Neutrophil (primary cell): ENCODE results near the gene ADAMTS2.

Experiments used
- H3K27ac ChIP-seq: fragments of 200-600 bp; sonication (generic); 2 replicates; pipeline ENCODE4 v1.5.1; 2016; ENCODE audit warnings: mild to moderate bottlenecking, moderate library complexity
- H3K27me3 ChIP-seq: fragments of 200-600 bp; sonication (generic); 2 replicates; pipeline ENCODE4 v1.6.0; 2016; ENCODE audit warnings: mild to moderate bottlenecking
- H3K36me3 ChIP-seq: fragments of 200-600 bp; sonication (generic); 2 replicates; pipeline ENCODE4 v1.5.1; 2017
- H3K4me1 ChIP-seq, 2 experiments: fragments of 200-600 bp in 1 of 2; sonication (generic) in 1 of 2; 1 replicate in 1 of 2; 2 replicates in 1 of 2; pipeline versions ENCODE4 v1.5.1 to v1.6.1; 2013 to 2016; ENCODE audit warnings: low read depth in 1 of 2, low read length in 1 of 2, mild to moderate bottlenecking in 1 of 2, moderate library complexity in 1 of 2; ENCODE audit not compliant: control insufficient read depth in 1 of 2, insufficient read depth in 1 of 2
- H3K4me3 ChIP-seq, 2 experiments: fragments of 200-600 bp in 1 of 2; sonication (generic) in 1 of 2; 1 replicate in 1 of 2; 2 replicates in 1 of 2; pipeline ENCODE4 v1.5.1; 2013 to 2016; ENCODE audit warnings: low read depth in 1 of 2, low read length in 1 of 2, mild to moderate bottlenecking in 1 of 2, moderate library complexity in 1 of 2
- H3K9me3 ChIP-seq: fragments of 200-600 bp; sonication (generic); 2 replicates; pipeline ENCODE4 v1.5.1; 2016
- CTCF ChIP-seq: fragments of 200-600 bp; sonication (generic); IDR thresholded peaks from 2 replicates; pipeline ENCODE4 v1.5.1; 2016; ENCODE audit warnings: antibody characterized with exemption

Gene ADAMTS2

GRCh38 chr5:179154991-179155955 is 190.0 kb downstream of the ADAMTS2 start:
- Histone ChIP-seq H3K9me3 (no peaks in the 10 kb centered on the region), H3K4me1 (no peaks in the 10 kb centered on the region), H3K27ac (no peak overlapping the region), H3K4me3 (no peak overlapping the region), H3K36me3 (no peaks in the 10 kb centered on the region), H3K27me3 (no peaks in the 10 kb centered on the region)
- no peak for TF ChIP-seq CTCF

GRCh38 chr5:179154346-179154990 is 190.8 kb downstream of the ADAMTS2 start:
- no peak overlapping the region for H3K27ac ChIP-seq
- TF ChIP-seq CTCF: no peak
- H3K36me3 ChIP-seq: no peaks in the 10 kb centered on the region
- H3K9me3 ChIP-seq: no peaks in the 10 kb centered on the region
- no peaks in the 10 kb centered on the region for H3K4me1 ChIP-seq
- no peaks in the 10 kb centered on the region for H3K27me3 ChIP-seq
- H3K4me3 ChIP-seq: no peak overlapping the region

GRCh38 chr5:179153921-179154345 is 191.3 kb downstream of the ADAMTS2 start:
- no peaks in the 10 kb centered on the region for H3K36me3 ChIP-seq
- no peak overlapping the region for H3K4me3 ChIP-seq
- H3K27me3 ChIP-seq: no peaks in the 10 kb centered on the region
- H3K9me3 ChIP-seq: no peaks in the 10 kb centered on the region
- H3K27ac ChIP-seq: no peak overlapping the region
- no peaks in the 10 kb centered on the region for H3K4me1 ChIP-seq
- TF ChIP-seq CTCF: no peak

GRCh38 chr5:179153341-179153901 is 191.8 kb downstream of the ADAMTS2 start:
- H3K4me3 ChIP-seq: no peak overlapping the region

More at GRCh38 chr5:179153341-179153901, 191.8 kb downstream of the ADAMTS2 start:
- Histone ChIP-seq H3K9me3 (no peaks in the 10 kb centered on the region), H3K27me3 (no peaks in the 10 kb centered on the region), H3K4me1 (no peaks in the 10 kb centered on the region), H3K36me3 (no peaks in the 10 kb centered on the region), H3K27ac (no peak overlapping the region)
- no peak for TF ChIP-seq CTCF
